WERI-Rb-1 (cell line): ENCODE data around the gene OSBPL5.

Experiments
- DNase-seq: peaks from one replicate; pipeline ENCODE4 v3.0.0-alpha.2; 2020
- H3K27ac ChIP-seq: fragments of 250-450 bp; sonication (Bioruptor Pico); 2 replicates; pipeline ENCODE4 v1.5.1; 2020; ENCODE audit warnings: mild to moderate bottlenecking, moderate library complexity
- H3K27me3 ChIP-seq: fragments of 250-450 bp; sonication (Bioruptor Pico); 2 replicates; pipeline ENCODE4 v1.5.1; 2021; ENCODE audit warnings: mild to moderate bottlenecking, low read depth, moderate library complexity; ENCODE audit not compliant: insufficient read depth, severe bottlenecking
- H3K36me3 ChIP-seq: fragments of 250-450 bp; sonication (Bioruptor Pico); 2 replicates; pipeline ENCODE4 v1.5.1; 2020; ENCODE audit warnings: mild to moderate bottlenecking, moderate library complexity
- H3K4me3 ChIP-seq: 2 replicates; pipeline ENCODE4 v1.5.1; 2011; ENCODE audit warnings: low read depth, mild to moderate bottlenecking, control low read depth, low read length
- H3K9me3 ChIP-seq: fragments of 250-450 bp; sonication (Bioruptor Pico); 2 replicates; pipeline ENCODE4 v1.5.1; 2021; ENCODE audit warnings: mild to moderate bottlenecking, moderate library complexity; ENCODE audit not compliant: severe bottlenecking
- CTCF ChIP-seq: IDR thresholded peaks from 2 replicates; pipeline ENCODE4 v1.5.1; 2011; ENCODE audit warnings: low read depth, mild to moderate bottlenecking, control low read depth, inconsistent platforms, low read length

Gene OSBPL5

GRCh38 chr11:3103076-3103475 lies 62.0 kb downstream of the OSBPL5 start:
- no peak for TF ChIP-seq CTCF
- Histone ChIP-seq H3K4me3 (no peak overlapping the region), H3K36me3 (no peaks in the 10 kb centered on the region), H3K27me3 (no peaks in the 10 kb centered on the region), H3K27ac (no peak overlapping the region), H3K9me3 (no peaks in the 10 kb centered on the region)
- no peak for DNase-seq

GRCh38 chr11:3102641-3102921 lies 62.5 kb downstream of the OSBPL5 start:
- no peak overlapping the region for H3K27ac ChIP-seq
- no peaks in the 10 kb centered on the region for H3K36me3 ChIP-seq
- no peak for DNase-seq

GRCh38 chr11:3101921-3102640 lies 63.0 kb downstream of the OSBPL5 start:
- Histone ChIP-seq H3K4me3 (no peak overlapping the region), H3K36me3 (no peaks in the 10 kb centered on the region), H3K27ac (no peak overlapping the region), H3K27me3 (no peaks in the 10 kb centered on the region), H3K9me3 (no peaks in the 10 kb centered on the region)
- DNase-seq = no peak
- no peak for TF ChIP-seq CTCF

More at GRCh38 chr11:3102641-3102921, 62.5 kb downstream of the OSBPL5 start:
- Histone ChIP-seq H3K9me3 (no peaks in the 10 kb centered on the region), H3K27me3 (no peaks in the 10 kb centered on the region), H3K4me3 (no peak overlapping the region)
- no peak for TF ChIP-seq CTCF

GRCh38 chr11:3099178-3099577 lies 65.9 kb downstream of the OSBPL5 start:
- Histone ChIP-seq H3K27ac (no peak overlapping the region), H3K27me3 (no peaks in the 10 kb centered on the region), H3K9me3 (no peaks in the 10 kb centered on the region), H3K4me3 (no peak overlapping the region), H3K36me3 (no peaks in the 10 kb centered on the region)
- DNase-seq = no peak
- TF ChIP-seq CTCF = no peak

- no peak overlapping the region for H3K4me3 ChIP-seq
- no peak for DNase-seq
- no peak for TF ChIP-seq CTCF
- H3K9me3 ChIP-seq = no peaks in the 10 kb centered on the region
- H3K36me3 ChIP-seq = no peaks in the 10 kb centered on the region
- no peaks in the 10 kb centered on the region for H3K27me3 ChIP-seq
- no peak overlapping the region for H3K27ac ChIP-seq
These were observed 68.1 kb downstream of the OSBPL5 start for GRCh38 chr11:3096909-3097530.
